MG63 (cell line): ENCODE data around the gene SIAH3. TPM values are rescaled to one million over a fixed set of nuclear protein-coding genes. Genes with fewer than 3 reads are reported as not detected.

Experiments
- DNase-seq: peaks from one replicate; pipeline ENCODE4 v3.0.0-alpha.2; 2020
- H3K27me3 ChIP-seq: fragments of 250-450 bp; sonication (Bioruptor Pico); 2 replicates; pipeline ENCODE4 v1.5.1; 2020; ENCODE audit warnings: mild to moderate bottlenecking, moderate library complexity
- H3K36me3 ChIP-seq: fragments of 250-450 bp; sonication (Bioruptor Pico); 2 replicates; pipeline ENCODE4 v1.5.1; 2020; ENCODE audit warnings: mild to moderate bottlenecking, moderate library complexity
- H3K4me3 ChIP-seq: fragments of 250-450 bp; sonication (Bioruptor Pico); 2 replicates; pipeline ENCODE4 v1.5.1; 2020; ENCODE audit warnings: mild to moderate bottlenecking, moderate library complexity
- H3K9me3 ChIP-seq: fragments of 250-450 bp; sonication (Bioruptor Pico); 2 replicates; pipeline ENCODE4 v1.5.1; 2020; ENCODE audit warnings: mild to moderate bottlenecking, moderate library complexity
- total RNA-seq: library from RNA; depleted of rRNA; stranded (reverse); fragments of >200 nt; shearing (Covaris generic); gene quantifications from 2 replicates; pipeline ENCODE4 v1.2.3, GENCODE V29; 2014; ENCODE audit warnings: low replicate concordance

Gene SIAH3
- total RNA-seq, 1 experiment from 2014 or later = not detected

DNA sequence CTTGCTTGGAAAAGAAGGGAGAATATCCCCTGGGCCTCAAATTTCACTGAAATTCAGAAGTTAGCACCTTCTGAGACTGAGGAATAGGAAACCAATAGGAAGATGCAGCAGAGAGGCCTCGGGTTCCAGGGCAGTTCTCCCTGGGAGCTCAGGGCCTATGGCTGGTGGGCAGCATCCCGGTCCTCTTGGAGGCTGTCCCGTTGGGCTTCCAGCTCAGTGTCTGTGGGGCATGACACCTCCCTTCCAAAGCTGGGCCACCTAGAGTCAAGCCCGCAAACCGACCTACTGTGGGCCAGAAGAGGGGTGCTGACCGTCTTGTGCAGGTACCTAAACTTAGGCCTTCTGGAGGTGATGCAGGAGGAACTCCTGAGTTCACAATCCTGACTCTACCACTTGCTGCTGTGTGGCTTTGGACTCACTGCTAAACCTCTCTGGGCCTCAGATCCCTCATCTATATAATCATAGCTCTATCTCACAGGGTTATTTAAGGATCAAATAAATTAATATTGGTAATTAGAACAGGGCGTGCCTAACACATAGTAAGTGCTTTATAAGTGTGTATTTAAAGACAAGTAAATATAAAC lies 17.1 kb downstream of the SIAH3 start:
- Histone ChIP-seq H3K27me3 (no peaks in the 10 kb centered on the region), H3K9me3 (no peaks in the 10 kb centered on the region), H3K36me3 (no peaks in the 10 kb centered on the region), H3K4me3 (no peak overlapping the region)
- DNase-seq = no peak

DNA sequence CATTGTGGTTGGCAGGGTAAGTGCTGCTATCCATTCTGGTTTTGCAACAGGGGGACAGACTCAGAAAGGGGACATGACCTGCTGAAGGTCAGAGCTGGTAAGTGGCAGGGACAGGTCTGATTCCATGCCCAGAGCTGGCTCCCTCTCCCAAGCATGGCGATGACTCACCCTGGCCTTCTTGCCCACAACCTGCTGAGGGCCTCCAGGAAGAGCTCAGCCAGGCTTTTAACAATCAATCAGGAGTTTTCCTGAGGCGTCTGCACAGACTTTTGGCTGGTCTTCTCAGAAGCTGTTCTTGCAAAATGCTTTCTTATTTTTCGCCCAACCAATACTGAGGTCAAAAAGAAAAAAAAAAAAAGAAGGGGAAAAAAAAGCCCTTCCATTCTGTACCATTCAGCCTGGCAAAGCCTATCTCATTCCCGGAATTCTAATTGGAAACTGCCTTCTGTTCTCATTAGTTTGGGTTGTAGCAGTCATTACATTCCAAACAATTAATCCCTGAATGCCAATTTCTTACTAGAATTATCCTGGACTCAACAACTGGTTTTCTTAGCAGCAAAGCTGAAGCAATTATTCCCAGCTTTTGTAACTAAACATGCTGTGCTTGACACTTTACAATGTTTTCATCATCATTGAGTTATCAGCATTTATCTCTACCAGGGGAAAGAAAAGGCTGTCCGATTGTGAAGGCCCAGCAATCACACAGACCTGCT lies 17.7 kb downstream of the SIAH3 start:
- peak; percentile 82 for DNase-seq
- Histone ChIP-seq H3K36me3 (no peaks in the 10 kb centered on the region), H3K9me3 (no peaks in the 10 kb centered on the region), H3K4me3 (no peak overlapping the region), H3K27me3 (no peaks in the 10 kb centered on the region)

DNA sequence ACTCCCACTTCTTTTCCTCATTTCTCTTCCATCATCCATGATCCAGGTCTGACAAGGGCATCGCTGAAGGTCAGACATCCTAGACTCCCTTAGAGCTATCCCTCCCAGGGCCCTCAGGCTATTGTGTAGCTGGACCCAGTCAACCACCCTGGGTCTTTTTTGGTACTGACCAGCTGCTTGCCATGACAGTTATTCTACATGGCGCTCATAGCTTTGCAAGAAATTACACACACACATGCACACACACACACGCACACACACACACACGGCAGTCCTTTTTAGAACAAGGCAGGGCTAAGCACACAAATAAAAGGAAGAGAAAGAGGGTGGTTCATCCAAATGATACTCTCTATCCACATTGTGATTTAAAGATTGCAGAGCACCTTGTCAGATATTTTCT lies 18.3 kb downstream of the SIAH3 start:
- Histone ChIP-seq H3K27me3 (no peaks in the 10 kb centered on the region), H3K9me3 (no peaks in the 10 kb centered on the region), H3K36me3 (no peaks in the 10 kb centered on the region), H3K4me3 (no peak overlapping the region)
- DNase-seq = no peak

DNA sequence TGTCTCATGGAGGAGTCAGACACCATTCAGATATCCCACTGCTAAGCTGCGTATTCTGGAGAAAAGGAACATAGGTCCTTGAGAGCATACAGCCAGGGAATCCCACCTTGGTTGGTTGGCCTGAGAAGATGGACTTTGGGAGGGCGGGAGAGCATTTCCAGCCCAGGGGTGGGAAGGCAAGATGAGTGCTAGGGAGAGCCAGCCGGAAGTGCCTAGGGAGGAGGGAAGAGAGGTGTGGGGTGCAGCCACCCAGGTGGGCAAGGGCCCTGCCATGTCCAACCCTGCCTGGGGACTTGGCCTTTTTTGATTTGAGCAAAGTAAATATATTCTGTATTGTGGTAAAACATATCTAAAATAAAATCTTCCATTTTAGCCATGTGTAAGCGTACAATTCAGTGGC lies 19.7 kb downstream of the SIAH3 start:
- Histone ChIP-seq H3K4me3 (no peak overlapping the region), H3K27me3 (no peaks in the 10 kb centered on the region), H3K36me3 (no peaks in the 10 kb centered on the region), H3K9me3 (no peaks in the 10 kb centered on the region)
- no peak for DNase-seq

DNA sequence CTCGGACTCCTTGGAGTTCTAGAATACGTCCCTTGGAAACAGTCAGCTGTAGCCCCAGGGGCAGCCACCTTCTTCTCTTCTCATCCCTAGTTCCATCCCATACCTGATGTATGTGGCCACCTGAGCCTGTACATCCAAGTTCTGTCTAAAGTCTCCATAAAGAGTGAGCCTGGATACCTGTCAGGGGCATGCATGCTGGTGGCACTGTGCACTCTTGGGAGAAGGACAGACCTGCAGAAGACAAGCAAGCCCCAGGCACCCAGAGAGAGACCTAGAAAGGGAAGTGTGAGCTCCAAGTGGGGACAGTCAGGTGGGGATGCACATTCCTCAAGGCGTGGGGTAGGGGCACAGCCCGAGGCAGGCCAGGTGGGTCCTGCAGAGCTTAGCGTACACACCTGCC lies 21.4 kb downstream of the SIAH3 start:
- DNase-seq = no peak
- Histone ChIP-seq H3K4me3 (no peak overlapping the region), H3K36me3 (no peaks in the 10 kb centered on the region), H3K9me3 (no peaks in the 10 kb centered on the region), H3K27me3 (no peaks in the 10 kb centered on the region)

DNA sequence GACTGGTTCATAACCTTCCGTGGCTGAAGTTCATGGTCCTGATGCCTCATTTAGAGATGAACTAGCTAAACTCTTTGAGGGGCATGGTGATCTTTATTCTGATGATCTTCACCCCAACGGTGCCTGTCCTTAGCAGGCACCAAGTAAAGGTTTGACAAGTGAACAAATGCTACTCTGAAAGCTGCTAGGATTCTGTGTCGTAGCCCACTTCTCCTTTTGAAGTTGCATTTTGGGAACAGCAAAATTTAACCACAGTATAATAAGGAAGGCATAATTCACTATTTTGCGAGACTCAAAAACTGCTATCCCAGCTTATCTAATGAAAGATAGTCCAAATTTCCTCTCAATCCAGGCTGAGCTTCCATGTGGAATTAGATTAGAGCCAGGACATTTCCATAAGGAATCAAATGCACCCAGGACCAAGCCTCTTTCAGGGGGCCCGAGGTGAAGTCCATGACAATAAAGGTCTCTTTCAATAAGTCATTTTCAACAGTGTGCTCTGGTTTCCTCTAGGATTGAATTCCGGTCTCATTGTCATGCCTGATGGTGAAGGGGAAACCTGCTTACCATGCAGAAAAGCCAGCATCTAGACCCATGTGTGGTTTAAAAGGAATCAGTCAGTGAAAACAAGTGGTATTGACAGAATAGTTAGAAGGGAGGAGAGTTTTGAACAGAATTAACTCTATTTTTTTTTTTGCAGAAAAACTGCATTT lies 23.1 kb downstream of the SIAH3 start:
- Histone ChIP-seq H3K36me3 (no peaks in the 10 kb centered on the region), H3K9me3 (no peaks in the 10 kb centered on the region), H3K4me3 (no peak overlapping the region), H3K27me3 (no peaks in the 10 kb centered on the region)
- no peak for DNase-seq

DNA sequence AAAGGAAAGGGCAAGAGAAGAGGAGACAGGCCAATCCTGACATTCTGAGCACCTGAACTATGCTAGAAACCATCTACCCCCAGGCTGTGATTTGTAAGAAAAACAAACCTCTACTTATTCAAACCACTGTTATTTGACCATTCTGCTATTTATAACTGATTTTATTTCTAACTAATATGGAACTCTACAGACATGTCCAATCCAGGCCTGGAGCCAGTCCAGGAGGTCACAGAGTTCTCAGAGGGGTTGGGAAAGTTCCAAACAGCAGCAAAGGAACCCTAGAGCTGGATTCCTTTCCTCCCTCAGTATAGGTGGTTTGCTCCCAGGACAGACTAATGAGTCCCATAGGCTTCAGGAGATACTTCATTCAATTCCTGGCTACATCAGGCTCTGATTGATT lies 24.2 kb downstream of the SIAH3 start:
- no peak for DNase-seq
- Histone ChIP-seq H3K36me3 (no peaks in the 10 kb centered on the region), H3K4me3 (no peak overlapping the region), H3K9me3 (no peaks in the 10 kb centered on the region), H3K27me3 (no peaks in the 10 kb centered on the region)

DNA sequence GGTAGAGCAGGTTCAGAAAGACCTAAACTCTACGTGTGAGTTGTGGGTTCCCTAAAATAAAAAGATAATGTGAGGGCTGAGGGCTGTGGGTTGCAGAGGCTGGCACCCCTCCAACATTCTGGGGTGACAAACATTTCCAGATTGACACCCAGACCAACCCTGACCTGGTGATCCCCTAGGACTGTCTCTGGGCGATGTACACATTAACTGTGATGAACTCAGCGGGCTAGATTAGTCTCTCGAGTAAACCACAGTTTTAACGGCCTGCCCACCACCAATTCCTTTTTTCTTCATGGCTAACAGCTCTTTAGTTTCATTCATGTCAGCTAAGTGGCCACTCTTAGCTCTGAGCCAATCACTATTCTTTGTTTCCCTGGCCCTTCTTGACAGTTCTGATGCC lies 24.8 kb downstream of the SIAH3 start:
- no peak for DNase-seq
- no peaks in the 10 kb centered on the region for H3K27me3 ChIP-seq
- H3K36me3 ChIP-seq = no peaks in the 10 kb centered on the region
- H3K4me3 ChIP-seq = no peak overlapping the region
- no peaks in the 10 kb centered on the region for H3K9me3 ChIP-seq

DNA sequence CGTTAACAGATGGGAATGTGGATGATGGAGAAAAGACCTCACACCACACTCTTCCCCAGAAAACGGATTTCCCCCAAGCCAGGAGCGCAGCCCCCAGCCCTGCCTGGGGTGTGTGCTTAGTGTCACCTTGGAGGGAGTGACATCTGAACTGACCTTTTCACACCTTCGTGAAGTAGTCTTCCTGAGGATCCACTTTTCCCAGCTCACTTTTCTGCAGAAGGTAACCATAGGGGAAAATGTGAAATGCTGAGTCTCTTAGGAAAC lies 26.2 kb downstream of the SIAH3 start:
- no peaks in the 10 kb centered on the region for H3K9me3 ChIP-seq
- no peak for DNase-seq

DNA sequence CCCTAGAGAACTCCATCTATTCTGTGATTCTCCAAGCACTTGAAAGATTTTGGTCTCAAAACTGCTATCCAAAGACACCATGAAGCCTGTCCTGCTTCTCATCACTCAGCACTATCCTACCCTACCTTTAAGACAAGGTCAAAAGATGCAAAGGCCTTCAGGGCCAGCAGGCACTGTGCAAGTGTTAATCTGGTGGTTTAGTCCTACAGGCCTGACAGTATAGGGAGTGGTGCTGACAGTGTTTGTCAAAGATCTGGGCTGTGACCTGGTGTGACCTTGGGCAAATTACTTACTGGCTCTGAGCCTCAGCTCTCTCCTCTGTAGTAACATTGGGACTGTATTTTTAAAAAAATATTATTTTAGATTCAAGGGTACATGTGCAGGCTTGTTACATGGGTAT lies 28.0 kb downstream of the SIAH3 start:
- Histone ChIP-seq H3K9me3 (no peaks in the 10 kb centered on the region), H3K27me3 (no peaks in the 10 kb centered on the region), H3K4me3 (no peak overlapping the region), H3K36me3 (no peaks in the 10 kb centered on the region)
- DNase-seq = no peak

More for the DNA sequence above, 26.2 kb downstream of the SIAH3 start:
- H3K36me3 ChIP-seq = no peaks in the 10 kb centered on the region
- no peak overlapping the region for H3K4me3 ChIP-seq
- H3K27me3 ChIP-seq = no peaks in the 10 kb centered on the region

DNA sequence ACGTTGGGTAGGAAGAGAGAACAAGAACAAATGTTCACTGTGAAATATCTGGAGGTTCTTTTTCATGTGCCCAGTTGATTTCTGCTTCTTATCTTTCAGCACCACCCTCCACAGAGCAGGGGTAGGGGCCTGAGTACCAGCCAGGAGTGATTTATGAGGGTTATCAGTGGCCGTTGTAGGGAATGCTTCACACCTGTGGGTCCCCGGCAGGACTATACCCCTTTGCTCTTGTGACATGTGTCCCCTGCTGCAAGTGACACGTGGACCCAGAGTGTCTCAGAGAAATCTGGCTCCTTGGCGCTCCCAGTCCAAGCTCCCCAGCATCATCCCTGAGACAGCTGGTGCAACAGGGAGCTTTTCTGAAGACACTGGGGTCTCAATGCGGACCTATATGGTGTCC lies 29.7 kb downstream of the SIAH3 start:
- no peaks in the 10 kb centered on the region for H3K9me3 ChIP-seq
- no peaks in the 10 kb centered on the region for H3K36me3 ChIP-seq
- H3K4me3 ChIP-seq = no peak overlapping the region
- no peak for DNase-seq
- no peaks in the 10 kb centered on the region for H3K27me3 ChIP-seq

DNA sequence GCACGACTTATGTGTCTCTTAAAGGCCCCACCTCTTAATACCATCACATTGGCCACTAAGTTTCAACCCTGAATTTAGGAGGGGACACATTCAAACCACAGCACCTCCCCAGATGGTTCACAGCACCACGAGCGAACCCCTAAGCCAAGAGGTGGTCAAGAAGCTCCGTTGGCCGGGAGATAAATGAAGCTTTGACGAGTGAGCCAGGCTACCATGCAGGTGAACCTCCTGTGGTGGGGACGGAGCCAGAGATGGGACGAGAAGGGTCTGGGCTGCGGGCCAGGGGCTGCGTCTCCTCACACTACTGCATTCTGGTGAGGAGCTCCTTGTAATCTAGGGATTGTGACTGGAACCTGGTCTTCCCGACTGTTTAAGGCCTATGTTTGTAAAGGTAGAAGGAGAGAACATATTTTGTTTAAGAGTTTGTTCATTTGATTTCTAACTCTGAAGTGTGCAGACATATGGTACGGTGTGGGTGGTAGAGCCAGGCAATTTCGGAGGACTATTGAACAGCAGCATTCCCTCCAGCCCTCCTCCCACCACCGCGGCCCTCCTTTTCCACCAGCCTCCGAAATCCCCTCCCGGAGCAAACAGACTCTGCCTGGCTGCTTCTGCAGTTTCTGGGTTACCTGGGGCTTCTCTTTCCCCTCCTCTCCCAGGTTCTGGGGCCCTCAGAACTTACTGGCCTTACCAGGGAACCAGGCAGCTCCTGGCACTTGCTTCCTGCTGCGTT lies 31.3 kb downstream of the SIAH3 start:
- no peak overlapping the region for H3K4me3 ChIP-seq
- H3K36me3 ChIP-seq = no peaks in the 10 kb centered on the region
- no peaks in the 10 kb centered on the region for H3K9me3 ChIP-seq
- H3K27me3 ChIP-seq = no peaks in the 10 kb centered on the region
- no peak for DNase-seq

DNA sequence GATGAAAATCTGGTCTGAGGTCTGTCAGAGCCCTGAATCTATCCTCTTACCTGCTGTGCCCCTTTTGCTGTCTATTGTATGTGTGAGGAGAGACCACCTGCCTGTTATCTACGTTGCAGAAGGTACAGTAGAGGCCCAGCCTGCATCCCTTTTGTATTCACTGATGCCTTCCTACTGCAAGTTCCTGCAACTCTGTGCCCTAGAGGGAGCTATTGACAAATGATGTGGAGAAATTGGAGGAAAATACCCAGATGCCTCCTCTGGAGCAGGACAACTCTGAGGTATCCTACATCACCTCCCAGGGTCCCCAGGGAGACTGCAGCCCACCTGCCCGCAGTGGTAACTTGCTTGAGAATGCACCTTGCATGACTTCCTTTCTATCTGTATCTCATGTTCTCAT lies 33.7 kb downstream of the SIAH3 start:
- Histone ChIP-seq H3K9me3 (no peaks in the 10 kb centered on the region), H3K27me3 (no peaks in the 10 kb centered on the region), H3K4me3 (no peak overlapping the region), H3K36me3 (no peaks in the 10 kb centered on the region)
- no peak for DNase-seq

DNA sequence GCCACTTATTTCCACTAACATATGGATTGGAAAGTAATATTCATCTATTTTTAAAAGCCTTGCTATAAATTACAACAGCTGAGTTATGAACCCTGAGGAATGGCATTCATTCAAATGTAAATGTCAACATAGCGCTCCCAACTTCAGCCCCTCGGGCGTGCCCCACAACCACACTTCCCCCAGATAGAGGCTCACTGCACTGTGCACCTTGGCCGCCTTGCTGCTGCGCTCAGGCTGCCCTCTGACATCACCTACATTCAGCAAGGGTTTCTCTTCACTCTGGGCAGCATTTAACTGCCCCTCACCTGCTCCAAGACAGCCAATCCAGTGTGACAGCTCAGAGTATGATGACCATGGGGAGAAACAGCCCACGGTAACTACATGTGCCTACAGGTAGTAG lies 35.1 kb downstream of the SIAH3 start:
- DNase-seq = no peak
- Histone ChIP-seq H3K4me3 (no peak overlapping the region), H3K27me3 (no peaks in the 10 kb centered on the region), H3K36me3 (no peaks in the 10 kb centered on the region), H3K9me3 (no peaks in the 10 kb centered on the region)

DNA sequence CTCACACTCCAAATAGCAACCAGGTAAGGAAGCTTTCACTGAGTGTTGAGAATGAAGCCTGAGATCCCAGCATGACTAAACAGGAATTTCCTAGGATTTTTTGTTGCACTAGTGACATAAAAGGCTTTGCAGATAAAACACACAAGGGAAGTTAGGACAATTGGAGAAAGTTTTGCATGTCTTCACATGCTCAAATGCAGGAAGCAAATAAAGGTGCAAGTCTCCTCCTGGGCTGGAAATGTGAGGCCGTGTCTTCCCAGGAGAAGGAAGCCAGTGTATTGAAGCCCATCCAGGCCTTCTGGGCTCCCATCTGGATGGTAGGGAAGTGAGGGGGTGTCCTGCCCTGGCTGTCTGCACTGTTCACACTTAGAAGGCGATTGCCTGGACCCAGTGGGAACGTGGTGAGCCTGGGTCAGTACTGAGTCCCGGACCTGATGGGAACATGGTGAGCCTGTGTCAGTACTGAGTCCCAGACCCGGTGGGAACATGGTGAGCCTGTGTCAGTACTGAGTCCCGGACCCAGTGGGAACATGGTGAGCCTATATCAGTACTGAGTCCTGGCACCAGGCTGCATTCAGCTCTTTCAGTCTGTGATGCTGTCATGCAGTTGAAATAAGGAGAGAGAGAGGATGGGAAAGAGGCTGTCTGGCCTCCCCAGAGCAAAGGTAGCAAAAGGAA lies 38.7 kb downstream of the SIAH3 start:
- no peak for DNase-seq
- Histone ChIP-seq H3K9me3 (no peaks in the 10 kb centered on the region), H3K27me3 (no peaks in the 10 kb centered on the region), H3K36me3 (no peaks in the 10 kb centered on the region), H3K4me3 (no peak overlapping the region)

DNA sequence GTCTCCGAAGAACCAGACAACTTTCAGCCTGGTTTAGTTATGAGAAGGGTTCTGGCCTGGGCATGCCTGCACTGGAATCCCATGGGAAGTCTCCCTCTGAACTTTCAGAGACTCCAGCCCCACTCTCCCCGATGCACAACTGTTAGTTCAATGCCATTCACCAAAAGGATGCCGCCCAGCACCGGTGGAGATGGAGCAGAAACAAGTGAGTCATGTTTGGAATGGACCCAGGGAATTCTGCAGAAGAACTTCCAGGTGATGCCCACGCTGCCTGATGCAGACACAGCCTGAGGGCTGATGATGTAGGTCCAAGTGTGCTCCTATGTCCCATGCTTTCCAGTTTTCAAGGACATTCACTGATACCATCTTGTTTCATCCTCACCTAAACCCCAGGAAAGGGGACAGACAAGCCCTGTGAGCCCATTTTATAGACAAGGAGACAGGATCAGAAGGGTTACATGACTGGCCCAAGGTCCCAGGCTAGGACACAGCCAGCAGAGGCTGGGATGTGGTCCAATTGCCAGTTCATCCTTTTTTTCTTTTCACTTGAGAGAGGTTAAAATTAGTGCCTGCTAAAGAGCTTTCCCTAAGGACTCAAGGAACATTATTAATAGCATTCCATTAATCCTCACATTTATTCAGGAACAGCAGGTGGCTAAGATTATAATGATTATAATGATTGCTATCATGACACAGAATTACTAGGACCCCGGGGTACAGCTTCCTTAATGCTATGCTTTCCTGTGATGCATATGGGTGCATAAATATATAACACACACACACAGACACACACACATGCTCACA lies 39.5 kb downstream of the SIAH3 start:
- no peak overlapping the region for H3K4me3 ChIP-seq
- no peaks in the 10 kb centered on the region for H3K27me3 ChIP-seq
- no peaks in the 10 kb centered on the region for H3K36me3 ChIP-seq
- H3K9me3 ChIP-seq = no peaks in the 10 kb centered on the region
- DNase-seq = no peak
